Keratinocyte (primary cell): Measurements from ENCODE around the gene ZNF629.

Experiments
- CTCF ChIP-seq, 3 experiments: IDR thresholded peaks in 1 of 3; conservative IDR thresholded peaks in 1 of 3; optimal IDR thresholded peaks in 1 of 3; 2 replicates in 2 of 3; 3 replicates in 1 of 3; pipeline versions ENCODE3 to v1.5.1; 2011; ENCODE audit warnings: low read length in 3 of 3, mild to moderate bottlenecking in 3 of 3, moderate library complexity in 2 of 3, control low read depth in 1 of 3, inconsistent platforms in 1 of 3; ENCODE audit not compliant: insufficient read depth in 2 of 3; ENCODE audit errors: extremely low read depth in 1 of 3
- EZH2 ChIP-seq: IDR thresholded peaks from one replicate; pipeline ENCODE4 v1.6.1; 2012; ENCODE audit warnings: inconsistent platforms, mild to moderate bottlenecking, low read length, moderate library complexity

- TF ChIP-seq CTCF (optimal IDR thresholded peaks at IDR 0.05 in 1 of 3, IDR thresholded peaks at IDR 0.05 in 1 of 3, conservative IDR thresholded peaks at IDR 0.05 in 1 of 3; ENCODE audit: extremely low read depth in 1 of 3, insufficient read depth in 2 of 3, low read length in 3 of 3) = no peak
- no peak for TF ChIP-seq EZH2
Observed at GRCh38 chr16:30744183-30744582, 42.8 kb downstream of the ZNF629 start.
